HepG2 (cell line): Measurements from ENCODE around the gene STAG3.

ENCODE experiments used
- ADNP ChIP-seq: sonication (generic); formaldehyde crosslinking; IDR thresholded peaks from 2 replicates; pipeline ENCODE4 v1.4.0; 2020; ENCODE audit warnings: missing genetic modification reagents
- NFE2L1 ChIP-seq: sonication (generic); formaldehyde crosslinking; IDR thresholded peaks from 2 replicates; pipeline ENCODE4 v1.4.0; 2020; ENCODE audit warnings: missing genetic modification reagents, mild to moderate bottlenecking, borderline replicate concordance
- NFE2L2 ChIP-seq: fragments of 150-350 bp; IDR thresholded peaks from 2 replicates; pipeline ENCODE4 v1.6.1; 2014; ENCODE audit warnings: low read length
- SOX6 ChIP-seq, 2 experiments: fragments of 450-650 bp in 1 of 2; sonication (generic) in 1 of 2; formaldehyde crosslinking in 1 of 2; IDR thresholded peaks; 2 replicates each; pipeline versions ENCODE4 v1.4.0 to v1.6.1; 2017 to 2020; ENCODE audit warnings: antibody characterized with exemption in 1 of 2, mild to moderate bottlenecking in 1 of 2, missing genetic modification reagents in 1 of 2
- TCF7L2 ChIP-seq: IDR thresholded peaks from 2 replicates; pipeline ENCODE4 v1.6.1; 2011; ENCODE audit warnings: mild to moderate bottlenecking, low read depth, low read length, moderate library complexity
- ZKSCAN1 ChIP-seq: fragments of 150-350 bp; IDR thresholded peaks from 2 replicates; pipeline ENCODE4 v1.6.1; 2014; ENCODE audit warnings: low read length
- ZNF558 ChIP-seq: sonication (generic); formaldehyde crosslinking; IDR thresholded peaks from 2 replicates; pipeline ENCODE4 v1.9.0; 2022; ENCODE audit warnings: mild to moderate bottlenecking, missing genetic modification reagents, borderline replicate concordance
- ZNF768 ChIP-seq: sonication (generic); formaldehyde crosslinking; IDR thresholded peaks from 2 replicates; pipeline ENCODE4 v1.4.0; 2020; ENCODE audit warnings: missing genetic modification reagents
- TF ChIP-seq, protein P1 (sequence below): sonication (generic); formaldehyde crosslinking; IDR thresholded peaks from 2 replicates; pipeline ENCODE4 v1.5.0; 2020; ENCODE audit warnings: mild to moderate bottlenecking, missing genetic modification reagents, moderate library complexity
- TF ChIP-seq, protein P2 (sequence below): sonication (generic); formaldehyde crosslinking; IDR thresholded peaks from 2 replicates; pipeline ENCODE4 v1.4.0; 2020; ENCODE audit warnings: missing genetic modification reagents

DNA sequence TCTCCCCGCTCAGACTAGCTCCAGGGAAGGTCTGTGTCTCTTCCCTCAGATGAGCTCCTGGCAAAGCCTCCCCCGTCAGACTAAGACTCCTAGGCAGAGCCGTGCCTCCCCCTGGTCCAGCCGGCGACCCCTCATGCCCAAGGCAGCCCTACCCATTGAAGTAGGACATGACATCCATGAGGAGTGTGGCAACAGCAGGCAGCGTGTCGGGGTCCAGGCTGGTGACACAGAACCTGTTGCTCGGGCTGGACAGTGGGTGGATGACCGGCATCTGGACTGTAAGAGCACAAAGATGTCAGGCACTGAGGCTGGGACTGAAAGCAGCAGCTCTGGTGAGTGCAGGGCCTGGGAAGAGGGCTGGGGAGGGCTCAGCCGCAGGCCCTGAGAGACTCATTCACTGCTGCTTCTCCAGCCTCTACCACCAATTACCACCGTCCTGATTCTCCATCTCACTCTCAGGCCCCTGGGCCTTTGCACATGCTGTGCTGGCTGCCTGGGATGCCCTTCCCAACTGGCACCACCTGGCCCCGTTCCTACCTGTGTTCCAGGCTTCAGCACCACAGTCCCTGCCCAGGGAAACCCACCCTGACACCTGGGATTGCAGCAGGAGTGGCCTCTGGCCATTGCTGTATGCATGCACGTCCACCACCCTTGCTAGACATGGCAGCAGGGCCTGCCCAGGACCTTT is 44.9 kb downstream of the STAG3 start:
- TF ChIP-seq NFE2L1 (CRISPR knock-in tag) (no peak), SOX6 (IDR thresholded peaks at IDR 0.05) (no peak), SOX6 (CRISPR knock-in tag; IDR thresholded peaks at IDR 0.05) (no peak), ZKSCAN1 (no peak), ZNF768 (CRISPR knock-in tag) (no peak), TCF7L2 (no peak), NFE2L2 (no peak), ADNP (CRISPR knock-in tag) (no peak), ZNF558 (no peak)
- TF ChIP-seq, protein P1, sequence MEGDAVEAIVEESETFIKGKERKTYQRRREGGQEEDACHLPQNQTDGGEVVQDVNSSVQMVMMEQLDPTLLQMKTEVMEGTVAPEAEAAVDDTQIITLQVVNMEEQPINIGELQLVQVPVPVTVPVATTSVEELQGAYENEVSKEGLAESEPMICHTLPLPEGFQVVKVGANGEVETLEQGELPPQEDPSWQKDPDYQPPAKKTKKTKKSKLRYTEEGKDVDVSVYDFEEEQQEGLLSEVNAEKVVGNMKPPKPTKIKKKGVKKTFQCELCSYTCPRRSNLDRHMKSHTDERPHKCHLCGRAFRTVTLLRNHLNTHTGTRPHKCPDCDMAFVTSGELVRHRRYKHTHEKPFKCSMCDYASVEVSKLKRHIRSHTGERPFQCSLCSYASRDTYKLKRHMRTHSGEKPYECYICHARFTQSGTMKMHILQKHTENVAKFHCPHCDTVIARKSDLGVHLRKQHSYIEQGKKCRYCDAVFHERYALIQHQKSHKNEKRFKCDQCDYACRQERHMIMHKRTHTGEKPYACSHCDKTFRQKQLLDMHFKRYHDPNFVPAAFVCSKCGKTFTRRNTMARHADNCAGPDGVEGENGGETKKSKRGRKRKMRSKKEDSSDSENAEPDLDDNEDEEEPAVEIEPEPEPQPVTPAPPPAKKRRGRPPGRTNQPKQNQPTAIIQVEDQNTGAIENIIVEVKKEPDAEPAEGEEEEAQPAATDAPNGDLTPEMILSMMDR: no peak
- TF ChIP-seq, protein P2, sequence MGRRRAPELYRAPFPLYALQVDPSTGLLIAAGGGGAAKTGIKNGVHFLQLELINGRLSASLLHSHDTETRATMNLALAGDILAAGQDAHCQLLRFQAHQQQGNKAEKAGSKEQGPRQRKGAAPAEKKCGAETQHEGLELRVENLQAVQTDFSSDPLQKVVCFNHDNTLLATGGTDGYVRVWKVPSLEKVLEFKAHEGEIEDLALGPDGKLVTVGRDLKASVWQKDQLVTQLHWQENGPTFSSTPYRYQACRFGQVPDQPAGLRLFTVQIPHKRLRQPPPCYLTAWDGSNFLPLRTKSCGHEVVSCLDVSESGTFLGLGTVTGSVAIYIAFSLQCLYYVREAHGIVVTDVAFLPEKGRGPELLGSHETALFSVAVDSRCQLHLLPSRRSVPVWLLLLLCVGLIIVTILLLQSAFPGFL (CRISPR knock-in tag): no peak
